SH-SY5Y (cell line): ENCODE measurements around the gene RBKS.

ENCODE experiments used
- GATA2 ChIP-seq: IDR thresholded peaks from 2 replicates; pipeline ENCODE4 v1.6.1; 2011; ENCODE audit warnings: mild to moderate bottlenecking, low read depth, low read length
- GATA3 ChIP-seq: IDR thresholded peaks from 2 replicates; pipeline ENCODE4 v1.6.1; 2011; ENCODE audit warnings: low read depth, mild to moderate bottlenecking, low read length, moderate library complexity

RBKS gene

GRCh38 chr2:27742571-27742970 is 147.6 kb downstream of the RBKS start:
- TF ChIP-seq GATA3 (no peak), GATA2 (no peak)

- TF ChIP-seq GATA3 (no peak), GATA2 (no peak)
Measured at GRCh38 chr2:27741673-27742072, 148.5 kb downstream of the RBKS start.

GRCh38 chr2:27739058-27739373 is 151.2 kb downstream of the RBKS start:
- TF ChIP-seq GATA2 (no peak), GATA3 (no peak)

- no peak for TF ChIP-seq GATA2
- TF ChIP-seq GATA3 = no peak
Measured at GRCh38 chr2:27738349-27739057, 151.7 kb downstream of the RBKS start.

- TF ChIP-seq GATA3 (no peak), GATA2 (peak; percentile 66)
Measured at GRCh38 chr2:27737676-27738348, 152.4 kb downstream of the RBKS start.

GRCh38 chr2:27736890-27737204 is 153.3 kb downstream of the RBKS start:
- TF ChIP-seq GATA2 (no peak), GATA3 (no peak)

GRCh38 chr2:27736031-27736889 is 153.9 kb downstream of the RBKS start:
- TF ChIP-seq GATA2 = no peak
- TF ChIP-seq GATA3 = no peak

- TF ChIP-seq GATA3 = no peak
- no peak for TF ChIP-seq GATA2
Measured at GRCh38 chr2:27735263-27735904, 154.8 kb downstream of the RBKS start.

GRCh38 chr2:27734305-27734704 is 155.9 kb downstream of the RBKS start:
- TF ChIP-seq GATA3 (no peak), GATA2 (no peak)
